SK-N-SH (cell line): Measurements from ENCODE around the gene BAHCC1.

Experiments used
- EP300 ChIP-seq, 2 experiments: IDR thresholded peaks; 2 replicates each; pipeline versions ENCODE4 v1.4.0 to v1.6.1; 2012; ENCODE audit warnings: borderline replicate concordance in 1 of 2, low read depth in 1 of 2, low read length in 1 of 2
- EZH2phosphoT487 ChIP-seq: fragments of 200-600 bp; sonication (generic); IDR thresholded peaks from 2 replicates; pipeline ENCODE4 v1.6.1; 2017; ENCODE audit warnings: low read depth, mixed run types, mild to moderate bottlenecking, antibody characterized with exemption, moderate library complexity, borderline replicate concordance
- FOSL2 ChIP-seq: IDR thresholded peaks from 2 replicates; pipeline ENCODE4 v1.4.0; 2012; ENCODE audit warnings: low read depth, mild to moderate bottlenecking, moderate library complexity, borderline replicate concordance
- FOXJ3 ChIP-seq: sonication (generic); formaldehyde crosslinking; IDR thresholded peaks from 2 replicates; pipeline ENCODE4 v1.5.1; 2020; ENCODE audit warnings: mild to moderate bottlenecking, missing genetic modification reagents
- FOXM1 ChIP-seq: IDR thresholded peaks from 2 replicates; pipeline ENCODE4 v1.4.0; 2012; ENCODE audit warnings: low read depth, mild to moderate bottlenecking
- POLR2AphosphoS5 ChIP-seq: IDR thresholded peaks from 2 replicates; pipeline ENCODE4 v1.6.1; 2012; ENCODE audit warnings: low read depth, low read length
- RAD21 ChIP-seq: IDR thresholded peaks from 2 replicates; pipeline ENCODE4 v1.6.1; 2012; ENCODE audit warnings: mild to moderate bottlenecking, low read length
- TAF1 ChIP-seq: IDR thresholded peaks from 2 replicates; pipeline ENCODE4 v1.6.1; 2012; ENCODE audit warnings: low read depth, mild to moderate bottlenecking, low read length, moderate library complexity, borderline replicate concordance
- TCF12 ChIP-seq: IDR thresholded peaks from 2 replicates; pipeline ENCODE4 v1.4.0; 2012
- TF ChIP-seq, protein P1 (sequence below): fragments of 200-600 bp; sonication (generic); IDR thresholded peaks from 2 replicates; pipeline ENCODE4 v1.6.1; 2017; ENCODE audit warnings: antibody characterized with exemption, mild to moderate bottlenecking, moderate library complexity
- TF ChIP-seq, protein P2 (sequence below): fragments of 150-350 bp; IDR thresholded peaks from 2 replicates; pipeline ENCODE4 v1.6.1; 2017; ENCODE audit warnings: antibody characterized with exemption, low read length, low read depth, borderline replicate concordance

DNA sequence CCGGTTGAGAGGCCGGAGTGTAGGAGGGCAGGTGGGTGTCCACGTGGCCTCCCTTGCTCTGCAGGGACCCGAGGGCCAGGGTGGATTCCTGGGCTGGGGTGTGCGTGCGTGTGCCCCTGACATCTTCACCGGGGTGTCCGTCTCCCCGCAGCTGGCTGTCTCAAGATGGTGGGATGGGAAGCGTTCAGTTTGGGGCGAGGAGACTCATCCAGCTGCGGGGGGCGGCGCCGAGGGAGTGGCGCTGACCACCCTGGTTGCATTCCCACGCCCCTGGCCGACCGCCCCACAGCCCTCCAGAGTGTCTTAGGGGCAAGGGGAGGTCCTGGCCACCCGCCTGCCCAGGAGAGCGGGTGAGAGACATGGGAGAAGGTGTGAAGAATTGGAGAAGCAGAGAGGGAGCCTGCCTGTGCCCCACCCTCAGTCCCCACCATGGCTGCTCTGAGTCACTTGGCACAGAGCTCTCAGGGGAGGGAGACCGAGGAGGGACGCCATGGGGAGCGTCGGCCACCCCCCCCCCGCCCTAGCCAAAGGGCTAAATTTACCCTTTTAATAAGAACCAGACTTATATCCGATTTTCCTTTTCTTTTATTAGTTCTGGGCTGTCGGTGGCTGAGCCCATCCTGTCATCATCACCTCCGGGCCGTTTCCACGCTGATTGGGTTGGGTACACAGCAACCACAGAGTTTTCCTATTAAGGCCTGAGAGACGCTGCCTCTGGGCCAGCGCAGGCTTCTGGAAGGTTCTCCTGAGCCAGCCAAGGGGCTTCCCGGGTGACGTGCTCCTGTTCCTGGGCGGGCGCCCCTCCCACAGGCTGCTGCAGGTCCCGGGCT is 22.0 kb downstream of the BAHCC1 start:
- TF ChIP-seq POLR2AphosphoS5 (peak; percentile 19; the same call in 1 of the 2 replicates), TAF1 (no peak), TCF12 (peak; percentile 87), EZH2phosphoT487 (no peak), FOSL2 (no peak; the same call in 1 of the 2 replicates), RAD21 (no peak), EP300 (IDR thresholded peaks at IDR 0.05; ENCODE audit: borderline replicate concordance in 1 of 2, low read depth in 1 of 2, low read length in 1 of 2) (no peak; a peak in 1 of 4 replicates), FOXM1 (no peak), FOXJ3 (CRISPR knock-in tag) (no peak)
- TF ChIP-seq, protein P1, sequence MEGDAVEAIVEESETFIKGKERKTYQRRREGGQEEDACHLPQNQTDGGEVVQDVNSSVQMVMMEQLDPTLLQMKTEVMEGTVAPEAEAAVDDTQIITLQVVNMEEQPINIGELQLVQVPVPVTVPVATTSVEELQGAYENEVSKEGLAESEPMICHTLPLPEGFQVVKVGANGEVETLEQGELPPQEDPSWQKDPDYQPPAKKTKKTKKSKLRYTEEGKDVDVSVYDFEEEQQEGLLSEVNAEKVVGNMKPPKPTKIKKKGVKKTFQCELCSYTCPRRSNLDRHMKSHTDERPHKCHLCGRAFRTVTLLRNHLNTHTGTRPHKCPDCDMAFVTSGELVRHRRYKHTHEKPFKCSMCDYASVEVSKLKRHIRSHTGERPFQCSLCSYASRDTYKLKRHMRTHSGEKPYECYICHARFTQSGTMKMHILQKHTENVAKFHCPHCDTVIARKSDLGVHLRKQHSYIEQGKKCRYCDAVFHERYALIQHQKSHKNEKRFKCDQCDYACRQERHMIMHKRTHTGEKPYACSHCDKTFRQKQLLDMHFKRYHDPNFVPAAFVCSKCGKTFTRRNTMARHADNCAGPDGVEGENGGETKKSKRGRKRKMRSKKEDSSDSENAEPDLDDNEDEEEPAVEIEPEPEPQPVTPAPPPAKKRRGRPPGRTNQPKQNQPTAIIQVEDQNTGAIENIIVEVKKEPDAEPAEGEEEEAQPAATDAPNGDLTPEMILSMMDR, result no peak
- TF ChIP-seq, protein P2, sequence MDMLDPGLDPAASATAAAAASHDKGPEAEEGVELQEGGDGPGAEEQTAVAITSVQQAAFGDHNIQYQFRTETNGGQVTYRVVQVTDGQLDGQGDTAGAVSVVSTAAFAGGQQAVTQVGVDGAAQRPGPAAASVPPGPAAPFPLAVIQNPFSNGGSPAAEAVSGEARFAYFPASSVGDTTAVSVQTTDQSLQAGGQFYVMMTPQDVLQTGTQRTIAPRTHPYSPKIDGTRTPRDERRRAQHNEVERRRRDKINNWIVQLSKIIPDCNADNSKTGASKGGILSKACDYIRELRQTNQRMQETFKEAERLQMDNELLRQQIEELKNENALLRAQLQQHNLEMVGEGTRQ, result no peak
